Measurements from ENCODE around the gene TRRAP. TPM values are rescaled to one million over a fixed set of nuclear protein-coding genes. Genes with fewer than 3 reads are reported as not detected.
"Not testable (repeated sequence)": the region's sequence is repeated elsewhere in the genome, so short reads cannot be mapped to it uniquely, and the experiment has no call there.

The TRRAP gene
- polyA plus RNA-seq, 1 donor from 2014 or later = 12.9 TPM

GRCh38 chr7:99042957-99043356, 164.6 kb downstream of the TRRAP start:
- H3K4me3 ChIP-seq (ENCODE audit: low read length) = no peak overlapping the region
- H3K9me2 ChIP-seq (ENCODE audit: insufficient read depth, low read length) = no peaks in the 10 kb centered on the region
- H2AFZ ChIP-seq (ENCODE audit: low read depth, low read length) = no peak overlapping the region
- no peaks in the 10 kb centered on the region for H3F3A ChIP-seq (ENCODE audit: insufficient read depth, low read length, poor library complexity, severe bottlenecking)
- H3K9ac ChIP-seq (ENCODE audit: low read length) = no peak overlapping the region
- TF ChIP-seq EZH2 (IDR thresholded peaks at IDR 0.05; ENCODE audit: borderline replicate concordance, insufficient read depth, low read length, poor library complexity, severe bottlenecking) (no peak), TAF1 (IDR thresholded peaks at IDR 0.05; ENCODE audit: low read depth) (no peak), MXI1 (conservative IDR thresholded peaks at IDR 0.05; ENCODE audit: poor library complexity, severe bottlenecking) (no peak), RAD21 (conservative IDR thresholded peaks at IDR 0.05) (no peak), REST (IDR thresholded peaks at IDR 0.05; ENCODE audit: borderline replicate concordance) (no peak), CTCF (IDR thresholded peaks at IDR 0.05; ENCODE audit: poor library complexity, severe bottlenecking) (no peak), POLR2AphosphoS5 (IDR thresholded peaks at IDR 0.05) (no peak), SMC3 (conservative IDR thresholded peaks at IDR 0.05; ENCODE audit: poor library complexity) (no peak), EP300 (conservative IDR thresholded peaks at IDR 0.05; ENCODE audit: poor library complexity, severe bottlenecking) (no peak)
- H3K27me3 ChIP-seq (ENCODE audit: insufficient read depth, low read depth, low read length) = no peaks in the 10 kb centered on the region
- H3K79me2 ChIP-seq (replicated peaks; ENCODE audit: insufficient read depth, low read length) = no peaks in the 10 kb centered on the region
- no peak overlapping the region for H3K27ac ChIP-seq (ENCODE audit: low read length)
- no peaks in the 10 kb centered on the region for H3K9me3 ChIP-seq (ENCODE audit: low read length)
- no peaks in the 10 kb centered on the region for H3K36me3 ChIP-seq (ENCODE audit: insufficient read depth, low read length)
- H4K20me1 ChIP-seq (ENCODE audit: insufficient read depth) = no peaks in the 10 kb centered on the region
- no peak overlapping the region for H3K4me2 ChIP-seq (ENCODE audit: low read length)

- not testable (repeated sequence) for H3K4me3 ChIP-seq (ENCODE audit: low read length); H3K9ac ChIP-seq (ENCODE audit: low read length); H3K27me3 ChIP-seq (ENCODE audit: insufficient read depth, low read depth, low read length); H3F3A ChIP-seq (ENCODE audit: insufficient read depth, low read length, poor library complexity, severe bottlenecking); H3K79me2 ChIP-seq (replicated peaks; ENCODE audit: insufficient read depth, low read length); H3K36me3 ChIP-seq (ENCODE audit: insufficient read depth, low read length); H3K9me3 ChIP-seq (ENCODE audit: low read length); H2AFZ ChIP-seq (ENCODE audit: low read depth, low read length); H3K9me2 ChIP-seq (ENCODE audit: insufficient read depth, low read length); H4K20me1 ChIP-seq (ENCODE audit: insufficient read depth); H3K4me2 ChIP-seq (ENCODE audit: low read length); H3K27ac ChIP-seq (ENCODE audit: low read length)
Measured at GRCh38 chr7:99044858-99045257, 166.5 kb downstream of the TRRAP start.

- not testable (repeated sequence) for H4K20me1 ChIP-seq (ENCODE audit: insufficient read depth); H2AFZ ChIP-seq (ENCODE audit: low read depth, low read length); H3K79me2 ChIP-seq (replicated peaks; ENCODE audit: insufficient read depth, low read length); H3K4me3 ChIP-seq (ENCODE audit: low read length); H3K9me2 ChIP-seq (ENCODE audit: insufficient read depth, low read length); H3K36me3 ChIP-seq (ENCODE audit: insufficient read depth, low read length); H3K27ac ChIP-seq (ENCODE audit: low read length); H3K27me3 ChIP-seq (ENCODE audit: insufficient read depth, low read depth, low read length); H3F3A ChIP-seq (ENCODE audit: insufficient read depth, low read length, poor library complexity, severe bottlenecking); H3K9me3 ChIP-seq (ENCODE audit: low read length); H3K9ac ChIP-seq (ENCODE audit: low read length); H3K4me2 ChIP-seq (ENCODE audit: low read length)
Measured at GRCh38 chr7:99046262-99046661, 167.9 kb downstream of the TRRAP start.

All from neural cell (in vitro differentiated cells).